Right renal cortex interstitium (tissue), 3 donors: ENCODE results near the gene RPRD1A. TPM values are rescaled to one million over a fixed set of nuclear protein-coding genes. Genes with fewer than 3 reads are reported as not detected.

Experiments used
- polyA plus RNA-seq, 3 donors: library from polyadenylated mRNA; unstranded; fragments of 120-200 nt; gene quantifications; one replicate each; pipeline ENCODE4 v1.2.1, GENCODE V29; 2013; ENCODE audit not compliant: insufficient read length in 3 of 3

RPRD1A gene
- polyA plus RNA-seq, 3 donors = 64.2 to 70.2 (median 65.5) TPM

Other genes starting within 250 kb of the RPRD1A start
- 10 to 100 TPM; 84.6 to 91.2 (median 87.5) TPM for gene SLC39A6, start 61.8 kb upstream of the RPRD1A start, polyA plus RNA-seq
- 10 to 100 TPM; 86.8 to 93.4 (median 92.0) TPM for gene ELP2, start 62.3 kb upstream of the RPRD1A start, polyA plus RNA-seq
- 1 to 10 TPM; 1.1 to 1.7 (median 1.2) TPM for gene MOCOS, start 119.9 kb upstream of the RPRD1A start, polyA plus RNA-seq
- gene FHOD3, start 230.2 kb upstream of the RPRD1A start, polyA plus RNA-seq = 10 to 100 TPM; 39.8 to 45.6 (median 40.1) TPM